Vein endothelial cell (primary cell): ENCODE measurements around the gene AMH. TPM values are rescaled to one million over a fixed set of nuclear protein-coding genes. Genes with fewer than 3 reads are reported as not detected.

Experiments used
- small RNA-seq: library from RNA; depleted of rRNA; stranded (forward); fragments of <200 nt; gene quantifications from one replicate; pipeline ENCODE3, GENCODE V24; 2012
- total RNA-seq: library from RNA; depleted of rRNA; stranded (reverse); fragments of >200 nt; gene quantifications from 2 replicates; pipeline ENCODE4 v1.2.3, GENCODE V29; 2012

The AMH gene
- total RNA-seq: 1.7 and 2.6 TPM in 2 replicates

DNA sequence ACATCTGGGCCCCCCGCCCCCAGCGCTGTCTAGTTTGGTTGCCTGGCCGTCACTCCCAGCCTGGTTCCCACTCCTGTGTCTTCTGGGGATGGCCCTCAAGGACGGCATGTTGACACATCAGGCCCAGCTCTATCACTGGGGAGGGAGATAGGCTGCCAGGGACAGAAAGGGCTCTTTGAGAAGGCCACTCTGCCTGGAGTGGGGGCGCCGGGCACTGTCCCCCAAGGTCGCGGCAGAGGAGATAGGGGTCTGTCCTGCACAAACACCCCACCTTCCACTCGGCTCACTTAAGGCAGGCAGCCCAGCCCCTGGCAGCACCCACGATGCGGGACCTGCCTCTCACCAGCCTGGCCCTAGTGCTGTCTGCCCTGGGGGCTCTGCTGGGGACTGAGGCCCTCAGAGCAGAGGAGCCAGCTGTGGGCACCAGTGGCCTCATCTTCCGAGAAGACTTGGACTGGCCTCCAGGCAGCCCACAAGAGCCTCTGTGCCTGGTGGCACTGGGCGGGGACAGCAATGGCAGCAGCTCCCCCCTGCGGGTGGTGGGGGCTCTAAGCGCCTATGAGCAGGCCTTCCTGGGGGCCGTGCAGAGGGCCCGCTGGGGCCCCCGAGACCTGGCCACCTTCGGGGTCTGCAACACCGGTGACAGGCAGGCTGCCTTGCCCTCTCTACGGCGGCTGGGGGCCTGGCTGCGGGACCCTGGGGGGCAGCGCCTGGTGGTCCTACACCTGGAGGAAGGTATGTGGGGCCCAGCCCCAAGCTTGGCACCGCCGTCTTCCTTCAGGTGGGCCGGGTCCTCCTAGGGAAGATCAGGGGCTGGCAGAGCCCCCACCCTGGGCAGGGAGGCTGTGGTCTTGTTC is at the start of gene AMH:
AMH (plus strand) TSS at position 314 of the 857 bp plus-strand sequence; CDS start at position 324, 10 bp downstream.

DNA sequence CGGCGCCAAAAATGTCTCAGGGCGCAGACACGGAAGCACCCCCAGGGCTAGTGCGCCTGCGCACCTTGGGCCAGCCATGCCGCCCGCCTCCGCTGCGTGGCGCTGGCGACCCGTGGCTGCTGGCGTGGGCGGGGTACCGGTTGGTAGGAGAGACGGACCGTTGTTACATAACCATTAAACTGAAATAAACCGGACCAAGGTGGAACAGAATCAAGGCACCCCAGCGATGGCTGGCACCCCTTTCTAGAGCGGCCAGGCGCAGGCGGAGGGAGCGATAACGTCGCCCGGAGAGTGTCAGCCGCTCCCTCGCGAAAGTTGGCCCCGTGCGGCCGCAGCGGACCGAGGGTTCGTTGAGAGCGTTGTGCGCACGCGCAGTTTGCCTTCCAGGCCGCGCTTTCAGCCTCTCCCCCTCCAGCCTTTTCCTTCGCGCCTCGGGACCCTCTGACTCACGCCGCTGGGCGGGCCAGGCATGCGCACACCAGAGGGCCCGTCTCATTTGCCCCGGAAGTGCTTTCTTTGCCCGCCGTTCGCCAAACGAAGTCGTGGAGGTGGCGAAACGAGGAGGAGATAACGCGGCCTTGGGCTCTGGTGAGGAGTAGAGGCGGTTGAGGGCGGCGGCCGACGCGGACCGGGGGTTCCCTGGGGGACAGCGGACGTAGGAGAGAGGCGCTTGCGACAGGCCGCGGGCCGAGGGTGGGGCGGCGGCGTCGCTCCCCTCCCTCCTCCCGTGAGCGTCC is 12.6 kb upstream of the AMH start, which contains the start of the genes PLEKHJ1 and SF3A2:
PLEKHJ1 (minus strand) TSS at position 16 of the 737 bp plus-strand sequence. CDS start 81 bp downstream, outside the sequence.
SF3A2 (plus strand) TSS at position 511 of the 737 bp plus-strand sequence. CDS start 6,595 bp downstream, outside the sequence.

DNA sequence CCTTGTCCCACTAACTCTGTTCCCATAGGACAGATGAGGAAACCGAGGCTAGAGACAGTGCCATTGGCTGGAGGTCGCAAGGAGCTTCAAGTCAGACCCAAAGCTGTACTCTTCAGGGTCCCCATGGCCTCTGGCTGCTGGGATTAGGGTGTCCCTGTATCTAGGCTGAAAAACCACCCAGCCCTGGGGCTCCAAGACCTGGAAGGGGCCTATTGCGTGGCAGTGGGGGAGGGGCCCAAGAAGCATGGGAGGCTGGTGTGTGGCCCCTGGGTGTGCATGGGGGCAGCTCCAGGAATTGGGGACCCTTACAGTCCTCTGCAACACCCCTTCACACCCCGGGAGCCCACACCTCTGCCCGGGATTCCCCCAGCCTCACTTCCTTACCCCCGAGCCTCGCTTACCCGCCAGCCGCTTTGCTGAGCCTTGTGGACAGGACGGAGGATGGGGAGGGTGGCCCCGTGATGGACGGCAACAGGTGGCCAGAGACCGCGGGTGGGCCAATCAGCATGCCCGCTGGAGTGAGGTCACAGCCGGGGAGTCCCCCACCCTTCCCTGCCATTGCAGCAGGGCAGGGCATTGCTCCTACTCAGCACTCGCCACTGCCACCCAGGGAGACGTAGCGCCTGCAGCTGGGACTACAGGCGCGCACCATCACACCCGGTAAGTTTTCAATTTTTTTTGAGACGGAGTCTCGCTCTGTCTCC is 7.0 kb downstream of the AMH start, which contains the start of gene JSRP1:
JSRP1 (minus strand) TSS at position 436 of the 704 bp plus-strand sequence. CDS start 1,103 bp downstream, outside the sequence.

GRCh38 chr19:2282062-2282861 is 33.1 kb downstream of the AMH start, which contains the start of gene PEAK3:
TSS of gene PEAK3 (minus strand) at chr19:2282175. CDS start at chr19:2280931, 1,244 bp downstream.

Small RNA genes lying within 50 kb of the gene (small RNA-seq; reads per million reads assigned to genes)
- not detected for gene MIR1227

Other genes starting within 250 kb of the AMH start
- gene BTBD2, start 233.6 kb upstream of the AMH start, total RNA-seq: 52.0 and 91.8 TPM in 2 replicates
- 82.3 and 126 TPM in 2 replicates for gene MKNK2, start 198.1 kb upstream of the AMH start, total RNA-seq
- 40.6 and 45.1 TPM in 2 replicates for gene MOB3A, start 153.0 kb upstream of the AMH start, total RNA-seq
- 0.96 and 2.0 TPM in 2 replicates for gene IZUMO4, start 152.4 kb upstream of the AMH start, total RNA-seq
- 144 and 203 TPM in 2 replicates for gene AP3D1, start 97.8 kb upstream of the AMH start, total RNA-seq
- gene DOT1L, start 85.4 kb upstream of the AMH start, total RNA-seq: 8.1 and 8.5 TPM in 2 replicates
- 44.3 and 53.9 TPM in 2 replicates for gene PLEKHJ1, start 13.0 kb upstream of the AMH start, total RNA-seq
- gene SF3A2, start 12.5 kb upstream of the AMH start, total RNA-seq: 43.2 and 61.7 TPM in 2 replicates
- gene JSRP1, start 7.1 kb downstream of the AMH start, total RNA-seq: not detected in 2 replicates
- gene PEAK3, start 32.9 kb downstream of the AMH start, total RNA-seq: not detected in 2 replicates
- under 0.01 TPM in 1 of 2 replicates, not detected in the other for gene LINGO3, start 58.8 kb downstream of the AMH start, total RNA-seq
- gene LSM7, start 79.3 kb downstream of the AMH start, total RNA-seq: 127 and 172 TPM in 2 replicates
- 26.3 and 31.4 TPM in 2 replicates for gene SPPL2B, start 79.4 kb downstream of the AMH start, total RNA-seq
- gene TMPRSS9, start 110.9 kb downstream of the AMH start, total RNA-seq: not detected in 2 replicates
- 49.3 and 51.7 TPM in 2 replicates for gene TIMM13, start 178.3 kb downstream of the AMH start, total RNA-seq
- 71.2 and 91.5 TPM in 2 replicates for gene LMNB2, start 207.6 kb downstream of the AMH start, total RNA-seq
- gene GADD45B, start 226.8 kb downstream of the AMH start, total RNA-seq: 26.7 and 53.2 TPM in 2 replicates